ENCODE measurements around the gene TMEM72. TPM values are rescaled to one million over a fixed set of nuclear protein-coding genes. Genes with fewer than 3 reads are reported as not detected.

The TMEM72 gene
- total RNA-seq, 1 donor from 2014 or later, result not detected

- intact Hi-C loops (cut with micrococcal nuclease), result no loop called here
Observed at GRCh38 chr10:44951576-44952226, 40.6 kb downstream of the TMEM72 start.

- intact Hi-C loops (cut with micrococcal nuclease), result no loop called here
Observed at GRCh38 chr10:44952779-44953231, 41.7 kb downstream of the TMEM72 start.

GRCh38 chr10:44954042-44954441 is 42.9 kb downstream of the TMEM72 start:
- intact Hi-C loops (cut with micrococcal nuclease), result loop anchor here (2.0 kb wide), 1 partner anchor 1079 kb away; no protein-coding TSS in a partner anchor

- intact Hi-C loops (cut with micrococcal nuclease), result loop anchor here (2.0 kb wide), 1 partner anchor 1078 kb away; no protein-coding TSS in a partner anchor
Observed at GRCh38 chr10:44954962-44955361, 43.8 kb downstream of the TMEM72 start.

GRCh38 chr10:44955413-44956070 is 44.4 kb downstream of the TMEM72 start:
- intact Hi-C loops (cut with micrococcal nuclease), result loop anchor here (2.0 kb wide), 1 partner anchor 1077 kb away; no protein-coding TSS in a partner anchor

- intact Hi-C loops (cut with micrococcal nuclease), result no loop called here
Observed at GRCh38 chr10:44956226-44956625, 45.1 kb downstream of the TMEM72 start.

GRCh38 chr10:44956717-44957706 is 45.9 kb downstream of the TMEM72 start:
- intact Hi-C loops (cut with micrococcal nuclease), result no loop called here

- intact Hi-C loops (cut with micrococcal nuclease), result no loop called here
Observed at GRCh38 chr10:44958196-44958897, 47.2 kb downstream of the TMEM72 start.

- intact Hi-C loops (cut with micrococcal nuclease), result loop anchor here (1.0 kb wide), 5 partner anchors 9 to 81 kb away; no protein-coding TSS in a partner anchor
Observed at GRCh38 chr10:44958898-44959246, 47.7 kb downstream of the TMEM72 start.

GRCh38 chr10:44959247-44960087 is 48.3 kb downstream of the TMEM72 start, which contains the start of gene RASSF4:
Gene RASSF4, plus strand, starts transcription at chr10:44959802. Its CDS starts 10,401 bp downstream, at chr10:44970203.
- intact Hi-C loops (cut with micrococcal nuclease), result loop anchor here (1.0 kb wide), 5 partner anchors 9 to 81 kb away; no protein-coding TSS in a partner anchor

GRCh38 chr10:44960088-44960460 is 48.9 kb downstream of the TMEM72 start:
- intact Hi-C loops (cut with micrococcal nuclease), result no loop called here

GRCh38 chr10:44960482-44961229 is 49.5 kb downstream of the TMEM72 start:
- intact Hi-C loops (cut with micrococcal nuclease), result no loop called here

GRCh38 chr10:44961230-44961571 is 50.1 kb downstream of the TMEM72 start:
- intact Hi-C loops (cut with micrococcal nuclease), result no loop called here

GRCh38 chr10:44961931-44962750 is 51.0 kb downstream of the TMEM72 start:
- intact Hi-C loops (cut with micrococcal nuclease), result no loop called here

GRCh38 chr10:44962870-44963738 is 52.0 kb downstream of the TMEM72 start:
- intact Hi-C loops (cut with micrococcal nuclease), result no loop called here

- intact Hi-C loops (cut with micrococcal nuclease), result no loop called here
Observed at GRCh38 chr10:44963772-44964633, 52.9 kb downstream of the TMEM72 start.
